OCI-LY7 (cell line): ENCODE measurements around the gene APRT. TPM values are rescaled to one million over a fixed set of nuclear protein-coding genes. Genes with fewer than 3 reads are reported as not detected.

ENCODE experiments used
- BruUV-seq: library from RNA; stranded (reverse); fragments of 400-500 nt; replicated peaks from 2 replicates; lab custom pipeline; 2021; lab: Mats Ljungman, UMichigan
- CTCF ChIA-PET: fragments of 300-600 bp; sonication (Branson Sonifier 250); formaldehyde crosslinking; loops from one replicate; lab custom pipeline; 2022; ENCODE audit warnings: antibody characterized with exemption; ENCODE audit not compliant: unreplicated experiment; lab: Charles Lee
- POLR2A ChIA-PET: fragments of 300-600 bp; sonication (Branson Sonifier 250); formaldehyde crosslinking; loops from one replicate; lab custom pipeline; 2022; ENCODE audit warnings: antibody characterized with exemption; lab: Charles Lee
- DNase-seq: peaks from one replicate; pipeline ENCODE4 v3.0.0-alpha.2; 2015; ENCODE audit warnings: low spot score
- H2AFZ ChIP-seq: fragments of 200-600 bp; sonication (generic), shearing (Covaris generic); 2 replicates; pipeline ENCODE4 v1.6.1; 2014; ENCODE audit warnings: mild to moderate bottlenecking, antibody characterized with exemption, low read length, moderate library complexity
- H3K27ac ChIP-seq: fragments of 200-600 bp; sonication (generic); 2 replicates; pipeline ENCODE4 v1.5.1; 2014; ENCODE audit warnings: mixed run types, low read depth, mild to moderate bottlenecking, moderate library complexity, low read length, inconsistent platforms; ENCODE audit not compliant: poor library complexity, severe bottlenecking
- H3K36me3 ChIP-seq: fragments of 200-600 bp; sonication (generic); 2 replicates; pipeline ENCODE4 v1.6.1; 2014; ENCODE audit warnings: mild to moderate bottlenecking, antibody characterized with exemption, low read length, moderate library complexity, mixed read lengths; ENCODE audit not compliant: insufficient read depth
- H3K4me1 ChIP-seq: fragments of 200-600 bp; sonication (generic); 2 replicates; pipeline ENCODE4 v1.5.1; 2014; ENCODE audit warnings: mild to moderate bottlenecking, low read length; ENCODE audit not compliant: insufficient read depth, poor library complexity, severe bottlenecking
- H3K4me2 ChIP-seq: fragments of 200-600 bp; sonication (generic); 2 replicates; pipeline ENCODE4 v1.6.1; 2014; ENCODE audit warnings: mild to moderate bottlenecking, low read length
- H3K4me3 ChIP-seq: fragments of 200-600 bp; sonication (generic); 2 replicates; pipeline ENCODE4 v1.5.1; 2014; ENCODE audit warnings: mild to moderate bottlenecking, low read depth, low read length; ENCODE audit not compliant: poor library complexity, severe bottlenecking
- H3K79me2 ChIP-seq: fragments of 200-600 bp; sonication (generic); 2 replicates; pipeline ENCODE4 v1.6.1; 2016; ENCODE audit warnings: low read depth, mild to moderate bottlenecking, low read length, moderate library complexity, mixed read lengths; ENCODE audit not compliant: insufficient read depth
- H3K9me2 ChIP-seq: fragments of 200-600 bp; sonication (generic); 2 replicates; pipeline ENCODE4 v1.6.1; 2016; ENCODE audit warnings: mild to moderate bottlenecking, low read length, mixed read lengths; ENCODE audit not compliant: insufficient read depth
- H3K9me3 ChIP-seq: fragments of 200-600 bp; sonication (generic); 2 replicates; pipeline ENCODE4 v1.6.1; 2014; ENCODE audit warnings: mild to moderate bottlenecking, mixed run types, low read length, mixed read lengths
- H4K20me1 ChIP-seq: fragments of 200-600 bp; sonication (generic); 2 replicates; pipeline ENCODE4 v1.6.1; 2014; ENCODE audit warnings: mild to moderate bottlenecking, antibody characterized with exemption, low read length, moderate library complexity, mixed read lengths; ENCODE audit not compliant: insufficient read depth
- CTCF ChIP-seq: fragments of 200-600 bp; sonication (generic); conservative IDR thresholded peaks from 2 replicates; pipeline ENCODE4 v1.5.1; 2014; ENCODE audit warnings: mild to moderate bottlenecking, antibody characterized with exemption, low read length, moderate library complexity, mixed read lengths
- EZH2phosphoT487 ChIP-seq: fragments of 200-600 bp; sonication (generic); IDR thresholded peaks from 2 replicates; pipeline ENCODE4 v1.6.1; 2018; ENCODE audit warnings: low read depth, borderline replicate concordance, mild to moderate bottlenecking, mixed run types, antibody characterized with exemption, low read length, moderate library complexity, mixed read lengths
- intact Hi-C: fragments of 100-400 bp; cut with micrococcal nuclease; formaldehyde crosslinking; loops from one replicate; pipeline ENCODE4 v1.10.0; 2022; ENCODE audit not compliant: unreplicated experiment
- total RNA-seq, 2 experiments: library from RNA; depleted of rRNA in 1 of 2; stranded (reverse); fragments of >200 nt in 1 of 2; shearing (Covaris generic) in 1 of 2; gene quantifications; 2 replicates each; pipeline ENCODE4 v1.2.3, GENCODE V29; 2014 to 2022

APRT gene
- total RNA-seq, 2 experiments from 2014 or later: 151 to 216 TPM

- DNase-seq: no peak
- Histone ChIP-seq H3K36me3 (no peaks in the 10 kb centered on the region), H2AFZ (no peak overlapping the region), H3K4me1 (peaks cover 40% of the 10 kb centered on the region), H4K20me1 (no peaks in the 10 kb centered on the region), H3K4me3 (peak overlapping the region; percentile 33), H3K9me2 (no peaks in the 10 kb centered on the region), H3K4me2 (peak overlapping the region; percentile 86), H3K9me3 (no peaks in the 10 kb centered on the region), H3K79me2 (peaks cover 47% of the 10 kb centered on the region; the same call in 1 of the 2 replicates), H3K27ac (peak overlapping the region; percentile 47)
- ChIA-PET POLR2A (interaction anchor here (0.6 to 1.5 kb wide), 5 partner anchors 10 to 247 kb away, joined by 3 to 17 read pairs (median 3); no protein-coding TSS in a partner anchor), CTCF (interaction anchor here (0.6 to 0.9 kb wide), 3 partner anchors 13 to 43 kb away, joined by 4 read pairs; no protein-coding TSS in a partner anchor)
- BruUV-seq: no TSS peak
- intact Hi-C loops: loop anchor here (5.0 kb wide), 1 partner anchor 118 kb away; the partner anchor contains the start of gene MVD
- TF ChIP-seq EZH2phosphoT487 (no peak), CTCF (no peak)
Measured at GRCh38 chr16:88780142-88781062, 31.3 kb downstream of the APRT start.

GRCh38 chr16:88779406-88780141 is 32.2 kb downstream of the APRT start:
- H2AFZ ChIP-seq: no peak overlapping the region
- no peak for TF ChIP-seq EZH2phosphoT487
- TF ChIP-seq CTCF: no peak
- CTCF ChIA-PET: interaction anchor here (0.6 kb wide), 1 partner anchor 17 kb away, joined by 4 read pairs; no protein-coding TSS in a partner anchor
- intact Hi-C loops: loop anchor here (5.0 kb wide), 1 partner anchor 117 kb away; the partner anchor contains the start of gene MVD
- peaks cover 47% of the 10 kb centered on the region; the same call in 1 of the 2 replicates for H3K79me2 ChIP-seq
- no TSS peak for BruUV-seq
- DNase-seq: no peak
- H3K27ac ChIP-seq: no peak overlapping the region
- H3K9me2 ChIP-seq: no peaks in the 10 kb centered on the region
- peaks cover 40% of the 10 kb centered on the region for H3K4me1 ChIP-seq
- no peaks in the 10 kb centered on the region for H4K20me1 ChIP-seq
- POLR2A ChIA-PET: interaction anchor here (0.8 kb wide), 1 partner anchor 22 kb away, joined by 3 read pairs; no protein-coding TSS in a partner anchor
- H3K4me2 ChIP-seq: no peak overlapping the region
- no peaks in the 10 kb centered on the region for H3K36me3 ChIP-seq
- H3K9me3 ChIP-seq: no peaks in the 10 kb centered on the region
- no peak overlapping the region for H3K4me3 ChIP-seq
